GM12801 (cell line): ENCODE measurements around the gene KNDC1.

Source experiments
- CTCF ChIP-seq: IDR thresholded peaks from one replicate; pipeline ENCODE4 v1.5.1; 2011; ENCODE audit warnings: control low read depth; ENCODE audit not compliant: insufficient read length; ENCODE audit errors: extremely low read depth

KNDC1 gene

DNA sequence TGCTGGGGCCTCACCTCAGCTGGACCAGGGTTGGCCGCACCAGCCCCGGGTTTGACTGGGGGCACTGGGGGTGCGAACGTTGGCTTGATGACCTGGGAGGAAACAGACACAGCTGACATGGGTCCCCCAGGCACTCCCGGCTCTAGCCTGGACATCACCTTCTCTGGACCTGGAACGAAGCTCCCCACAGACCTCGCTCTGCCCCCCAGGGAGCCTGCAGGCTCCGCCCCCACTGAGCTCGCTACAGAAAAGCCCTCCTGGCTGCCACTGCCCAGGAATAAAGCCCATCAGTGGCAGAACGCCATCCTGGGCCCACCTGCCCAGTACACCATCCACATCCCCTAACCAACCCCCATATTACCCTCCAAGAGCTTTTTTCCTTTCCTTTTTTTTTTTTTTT lies 103.7 kb downstream of the KNDC1 start:
- TF ChIP-seq CTCF, result no peak

GRCh38 chr10:133264461-133264860 lies 104.4 kb downstream of the KNDC1 start:
- no peak for TF ChIP-seq CTCF

DNA sequence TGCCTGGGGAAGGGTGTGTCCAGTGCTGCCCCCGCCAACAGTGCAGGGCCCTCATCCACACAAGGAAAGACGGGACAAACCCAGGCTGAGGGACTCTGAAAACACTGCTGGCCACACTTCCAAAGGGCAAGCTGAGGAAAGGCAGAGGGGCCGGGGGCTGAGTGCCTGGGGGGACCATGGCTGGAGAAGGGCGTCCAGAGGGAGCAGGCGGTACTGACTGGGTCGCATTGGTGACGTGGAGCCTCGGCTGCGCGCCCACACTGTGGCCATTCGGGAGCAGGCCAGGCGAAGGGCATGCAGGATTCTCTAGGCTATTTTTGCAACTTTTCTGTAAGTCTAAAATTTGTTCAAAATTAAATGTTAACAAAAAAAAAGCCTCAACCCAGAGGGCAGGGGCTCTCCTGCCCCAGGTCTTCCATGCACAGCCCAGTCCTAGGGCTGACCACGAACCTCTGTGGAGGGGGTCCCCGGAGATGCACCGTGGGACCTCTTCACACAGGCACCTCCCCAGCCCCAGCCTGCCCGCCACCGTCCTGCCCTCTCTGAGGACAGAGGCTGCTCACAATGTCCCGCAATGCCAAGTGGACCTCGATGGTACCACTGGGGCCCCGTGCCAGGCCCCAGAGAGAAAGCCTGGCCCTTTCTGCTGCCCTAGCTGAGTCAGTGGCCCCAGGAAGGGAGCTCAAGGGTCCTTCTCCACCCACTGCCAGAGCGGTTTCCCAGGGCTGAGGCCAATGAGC lies 106.2 kb downstream of the KNDC1 start:
- no peak for TF ChIP-seq CTCF

DNA sequence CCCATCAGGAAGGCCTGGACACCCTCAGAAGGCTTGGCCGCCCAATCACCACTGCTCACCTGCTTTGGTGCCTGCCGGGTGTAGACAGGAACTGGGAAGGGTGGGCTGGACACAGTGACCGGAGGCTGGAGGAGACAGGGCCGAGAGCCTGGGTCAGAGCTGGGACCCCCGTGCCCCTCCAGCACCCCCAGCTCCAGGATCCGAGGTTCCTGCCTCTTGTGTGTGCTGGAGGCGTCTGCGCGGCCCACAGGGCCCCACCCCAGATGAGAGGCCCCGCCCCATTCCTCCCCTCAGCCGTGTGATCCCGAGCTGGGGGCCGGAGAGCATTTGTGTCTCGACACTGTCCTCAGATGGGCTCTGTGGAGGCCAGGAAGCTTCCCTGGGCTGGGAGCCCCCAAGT lies 107.3 kb downstream of the KNDC1 start:
- TF ChIP-seq CTCF, result no peak

DNA sequence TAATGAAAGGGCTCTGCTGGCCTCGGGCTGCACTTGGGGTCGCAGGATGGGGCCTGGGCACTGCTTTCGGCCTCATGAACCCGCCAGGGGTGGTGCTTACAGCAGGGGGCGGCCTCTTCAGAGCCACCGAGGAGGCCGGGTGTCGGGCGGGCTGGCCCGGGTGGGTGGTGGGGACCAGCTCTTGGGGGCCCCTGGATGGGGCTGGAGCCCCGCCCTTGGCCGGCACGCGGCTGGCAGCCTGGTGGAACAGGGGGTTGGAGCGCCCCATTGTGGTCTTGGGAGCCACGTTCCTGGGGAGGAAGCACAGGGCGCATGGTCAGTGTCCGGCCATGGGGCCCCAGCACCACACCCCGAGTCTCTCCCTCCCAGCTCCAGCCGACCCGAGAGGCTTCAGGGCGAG lies 107.8 kb downstream of the KNDC1 start:
- TF ChIP-seq CTCF, result no peak

GRCh38 chr10:133268532-133268931 lies 108.5 kb downstream of the KNDC1 start:
- no peak for TF ChIP-seq CTCF

GRCh38 chr10:133269367-133269766 lies 109.3 kb downstream of the KNDC1 start:
- no peak for TF ChIP-seq CTCF
